WTC11 (cell line): ENCODE results near the gene FAT2.

Experiments
- ARID4B ChIP-seq: sonication (generic); formaldehyde crosslinking; IDR thresholded peaks from 2 replicates; pipeline ENCODE4 v1.8.0; 2023; ENCODE audit warnings: missing genetic modification reagents, mild to moderate bottlenecking, borderline replicate concordance
- CTCF ChIP-seq: fragments of 200-600 bp; IDR thresholded peaks from 2 replicates; pipeline ENCODE4 v1.8.0; 2022; ENCODE audit warnings: antibody characterized with exemption
- NR2C2 ChIP-seq: sonication (generic); formaldehyde crosslinking; IDR thresholded peaks from 2 replicates; pipeline ENCODE4 v1.8.0; 2022; ENCODE audit warnings: mild to moderate bottlenecking, missing genetic modification reagents
- PRDM15 ChIP-seq: sonication (generic); formaldehyde crosslinking; IDR thresholded peaks from 2 replicates; pipeline ENCODE4 v1.8.0; 2022; ENCODE audit warnings: missing genetic modification reagents
- TEAD4 ChIP-seq: sonication (generic); formaldehyde crosslinking; IDR thresholded peaks from 2 replicates; pipeline ENCODE4 v1.8.0; 2022; ENCODE audit warnings: mild to moderate bottlenecking, missing genetic modification reagents
- ZNF121 ChIP-seq: sonication (generic); formaldehyde crosslinking; IDR thresholded peaks from 2 replicates; pipeline ENCODE4 v1.8.0; 2023; ENCODE audit warnings: missing genetic modification reagents

- TF ChIP-seq PRDM15 (CRISPR knock-in tag) = no peak
- TF ChIP-seq CTCF = no peak
- no peak for TF ChIP-seq NR2C2
- TF ChIP-seq ARID4B (CRISPR knock-in tag) = no peak
- TF ChIP-seq ZNF121 (CRISPR knock-in tag) = no peak
- TF ChIP-seq TEAD4 (CRISPR knock-in tag) = no peak
Observed at GRCh38 chr5:151549713-151550112, 41.4 kb downstream of the FAT2 start.
